NCI-H2196 (cell line): ENCODE measurements around the gene TANK.
"Not testable (repeated sequence)": the region's sequence is repeated elsewhere in the genome, so short reads cannot be mapped to it uniquely, and the experiment has no call there.

ENCODE experiments used
- DNase-seq: peaks from one replicate; lab custom pipeline; 2025; ENCODE audit not compliant: unreplicated experiment; lab: John Stamatoyannopoulos, UW

TANK gene

DNA sequence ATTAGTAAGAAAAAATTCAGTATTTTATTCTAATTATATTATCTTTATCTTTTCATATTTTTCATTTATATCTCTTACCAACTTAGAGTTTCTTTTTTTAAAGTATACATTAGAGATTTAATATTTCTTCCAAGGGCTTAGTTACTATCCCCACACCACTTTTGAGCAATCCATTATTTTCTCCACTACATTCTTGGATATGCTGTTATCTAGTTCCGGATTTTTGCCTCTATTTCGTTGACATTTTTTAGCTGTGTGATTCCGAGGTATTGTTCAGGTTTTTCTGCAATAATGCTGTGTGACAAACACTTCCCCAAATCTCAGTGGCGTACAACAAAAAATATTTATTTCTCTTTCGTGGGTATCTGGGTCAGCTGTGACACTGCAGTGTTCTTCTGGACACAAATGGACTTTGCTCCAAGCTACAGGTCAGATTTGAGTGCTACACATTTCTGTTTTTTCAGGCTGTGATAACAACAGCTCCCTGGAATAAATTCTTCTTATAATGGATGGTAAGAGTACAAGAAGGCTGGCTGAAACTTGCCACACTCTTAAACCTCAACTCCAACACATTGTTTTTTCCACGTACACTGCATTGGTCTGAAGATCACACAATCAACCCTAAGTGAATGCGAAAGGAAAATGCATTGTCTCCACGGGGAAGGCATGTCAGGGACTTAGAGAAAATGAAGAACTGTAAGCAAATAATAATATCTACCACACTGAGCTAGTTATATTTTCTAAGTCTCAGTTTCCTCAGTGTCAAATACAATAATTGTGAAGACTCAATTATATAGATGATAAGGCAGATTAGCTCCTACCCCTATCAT, 97.1 kb downstream of the TANK start:
- no peak for DNase-seq

DNA sequence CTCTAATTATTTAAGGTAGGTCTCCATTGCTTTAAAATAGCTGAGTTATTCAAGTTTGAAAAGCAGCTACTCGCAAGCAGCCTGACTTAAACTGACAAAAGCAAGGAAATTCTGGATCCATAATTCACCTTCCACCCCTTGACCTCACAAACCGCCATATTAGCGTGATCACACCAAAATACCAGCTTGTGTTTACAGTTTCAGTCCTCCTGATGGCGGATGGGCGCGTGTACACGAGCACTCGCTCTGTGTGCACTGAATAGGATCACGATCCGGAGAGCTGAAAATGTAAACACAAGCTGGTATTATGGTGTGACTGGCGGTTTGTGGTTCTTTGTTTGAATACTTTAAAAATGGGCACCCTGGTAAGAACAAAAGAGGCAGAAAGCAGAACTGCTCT, 105.6 kb downstream of the TANK start:
- DNase-seq, result no peak

GRCh38 chr2:161269111-161269510, 108.9 kb downstream of the TANK start:
- no peak for DNase-seq

DNA sequence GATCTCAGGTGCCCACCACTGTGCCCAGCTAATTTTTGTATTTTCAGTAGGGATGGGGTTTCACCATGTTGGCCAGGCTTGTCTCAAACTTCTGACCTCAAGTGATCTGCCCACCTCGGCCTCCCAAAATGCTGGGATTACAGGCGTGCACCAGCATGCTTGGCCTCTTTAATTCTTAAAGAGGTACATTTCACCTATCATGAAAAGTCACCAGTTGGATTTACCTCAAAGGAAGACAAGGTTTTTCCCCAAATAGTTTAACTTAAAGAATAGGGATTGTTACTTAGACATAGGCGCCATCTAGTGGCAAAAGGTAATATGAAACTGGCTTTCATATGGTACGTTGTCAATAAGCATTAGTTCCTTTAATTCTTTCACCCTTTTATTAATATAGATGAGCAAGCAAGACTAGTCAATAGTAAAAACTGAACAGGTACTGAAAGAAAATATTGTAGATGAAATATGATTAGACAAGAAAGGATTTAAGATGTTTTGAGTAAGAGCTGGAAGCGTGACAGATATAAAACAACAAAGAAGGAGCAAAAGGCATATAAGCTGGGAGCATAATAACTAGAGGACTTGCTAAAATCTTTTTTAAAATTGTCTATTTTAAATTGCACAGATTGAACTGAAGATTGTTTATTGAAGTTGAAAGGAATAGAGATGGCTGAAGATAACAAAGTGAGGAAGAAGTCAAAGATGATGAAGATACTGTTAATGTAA, 113.0 kb downstream of the TANK start:
- DNase-seq, result peak; percentile 70

GRCh38 chr2:161278564-161279229, 118.5 kb downstream of the TANK start:
- not testable (repeated sequence) for DNase-seq

- not testable (repeated sequence) for DNase-seq
Observed at GRCh38 chr2:161279230-161279815, 119.1 kb downstream of the TANK start.

- not testable (repeated sequence) for DNase-seq
Observed at GRCh38 chr2:161280906-161281323, 120.7 kb downstream of the TANK start.

DNA sequence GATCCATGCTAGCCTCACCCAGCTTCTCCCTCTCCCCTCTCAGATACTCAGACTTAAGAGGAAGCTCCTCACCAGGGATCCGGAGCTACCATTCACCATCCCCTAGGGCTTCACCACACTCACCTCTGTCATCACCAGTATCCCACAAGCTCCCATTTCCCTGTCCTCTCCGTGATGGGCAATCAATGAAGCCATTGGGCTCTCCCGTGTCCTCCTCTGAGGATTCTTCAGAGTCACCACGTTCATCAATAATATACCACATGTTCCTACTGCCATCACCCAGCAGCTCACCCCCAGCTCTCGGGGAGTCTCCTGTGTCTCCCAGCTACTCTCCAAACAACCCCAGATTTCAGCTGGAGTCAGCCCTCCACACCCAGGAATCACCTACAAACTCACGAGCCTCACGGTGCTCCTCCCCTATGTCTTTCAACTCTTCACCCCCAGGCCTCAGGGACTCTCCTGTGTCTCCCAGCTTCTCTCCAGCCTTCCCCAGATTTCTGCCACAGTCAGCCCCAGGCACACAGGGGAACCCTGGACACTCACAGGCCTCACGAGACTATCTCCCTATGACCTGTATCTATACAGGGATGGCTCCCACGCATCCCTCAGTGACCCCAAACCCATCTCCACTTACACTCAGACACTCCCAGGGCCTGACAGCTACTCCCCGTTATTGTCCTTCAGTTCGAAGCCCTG, 121.5 kb downstream of the TANK start:
- not testable (repeated sequence) for DNase-seq

DNA sequence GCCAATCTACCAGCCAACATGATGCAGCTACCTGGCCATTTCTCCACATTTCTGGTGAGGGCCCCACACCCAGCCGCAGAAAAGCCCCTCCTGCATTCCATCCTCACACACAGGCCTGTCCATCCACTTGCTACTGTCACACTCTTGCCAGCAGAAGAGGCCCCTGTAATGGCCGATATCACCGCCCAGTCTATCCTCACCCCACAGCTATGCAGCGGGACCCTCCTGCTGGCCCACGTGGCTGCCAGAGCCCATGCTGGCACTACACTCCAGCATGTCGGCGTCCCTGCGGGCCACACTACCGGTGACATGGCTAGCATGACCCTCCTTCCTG, 122.0 kb downstream of the TANK start:
- DNase-seq, result not testable (repeated sequence)

DNA sequence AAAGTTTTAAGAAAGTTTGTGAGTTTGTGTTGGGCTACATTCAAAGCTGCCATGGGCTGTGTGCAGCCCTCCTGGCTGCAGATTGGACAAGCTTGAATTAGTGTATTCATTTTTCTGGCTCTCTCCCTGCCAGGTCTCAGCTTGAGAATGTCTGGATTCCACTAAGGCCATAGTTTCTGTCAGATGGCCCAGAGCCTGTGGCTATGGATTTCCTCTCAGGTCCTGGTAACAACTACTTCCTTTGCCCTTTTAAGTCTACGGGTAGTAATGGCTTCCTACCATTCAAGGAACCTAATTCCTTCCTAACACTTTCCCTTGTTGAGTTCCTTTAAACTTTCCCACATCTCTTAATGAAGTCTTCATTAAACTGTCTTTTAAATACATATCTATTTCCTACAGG, 123.7 kb downstream of the TANK start:
- no peak for DNase-seq
